Lower leg skin (tissue), 3 donors: Measurements from ENCODE around the gene COA6.

Experiments used
- CTCF ChIP-seq, 3 donors: fragments of 450-650 bp; IDR thresholded peaks; one replicate each; pipeline ENCODE4 v1.5.1; 2016; ENCODE audit warnings: antibody characterized with exemption in 3 of 3, mild to moderate bottlenecking in 3 of 3, moderate library complexity in 2 of 3
- POLR2A ChIP-seq, 2 donors: fragments of 450-650 bp; IDR thresholded peaks; one replicate each; pipeline ENCODE4 v1.6.1; 2016 to 2017; ENCODE audit warnings: antibody characterized with exemption in 2 of 2, mild to moderate bottlenecking in 1 of 2, moderate library complexity in 1 of 2

- no peak for TF ChIP-seq CTCF (IDR thresholded peaks at IDR 0.05)
- TF ChIP-seq POLR2A (IDR thresholded peaks at IDR 0.05), result no peak
These were observed 35.5 kb downstream of the COA6 start for GRCh38 chr1:234408757-234409156.
